GM18868 (cell line): ENCODE data around the gene LHFPL2.

Source experiments
- ATAC-seq: cut with Tn5 transposase; IDR thresholded peaks from one replicate; pipeline ENCODE4 v1.9.1; 2021; ENCODE audit warnings: mild to moderate bottlenecking, moderate library complexity; ENCODE audit not compliant: unreplicated experiment

LHFPL2 gene

GRCh38 chr5:78570646-78571045, 77.9 kb downstream of the LHFPL2 start:
- ATAC-seq, result no peak

- no peak for ATAC-seq
Observed at GRCh38 chr5:78569441-78569840, 79.1 kb downstream of the LHFPL2 start.

- no peak for ATAC-seq
Observed at GRCh38 chr5:78568676-78569075, 79.9 kb downstream of the LHFPL2 start.

- ATAC-seq, result no peak
Observed at GRCh38 chr5:78568212-78568611, 80.4 kb downstream of the LHFPL2 start.

- no peak for ATAC-seq
Observed at GRCh38 chr5:78567617-78568016, 81.0 kb downstream of the LHFPL2 start.

- ATAC-seq, result no peak
Observed at GRCh38 chr5:78566747-78567425, 81.7 kb downstream of the LHFPL2 start.

GRCh38 chr5:78565395-78565794, 83.2 kb downstream of the LHFPL2 start:
- no peak for ATAC-seq

GRCh38 chr5:78563621-78564020, 85.0 kb downstream of the LHFPL2 start:
- ATAC-seq, result no peak

- no peak for ATAC-seq
Observed at GRCh38 chr5:78562714-78563330, 85.8 kb downstream of the LHFPL2 start.

- ATAC-seq, result no peak
Observed at GRCh38 chr5:78562001-78562400, 86.6 kb downstream of the LHFPL2 start.

GRCh38 chr5:78561261-78561660, 87.3 kb downstream of the LHFPL2 start:
- ATAC-seq, result no peak

GRCh38 chr5:78560000-78560855, 88.3 kb downstream of the LHFPL2 start:
- ATAC-seq, result no peak

- ATAC-seq, result no peak
Observed at GRCh38 chr5:78557601-78558000, 91.0 kb downstream of the LHFPL2 start.

- ATAC-seq, result no peak
Observed at GRCh38 chr5:78555870-78556269, 92.7 kb downstream of the LHFPL2 start.

- no peak for ATAC-seq
Observed at GRCh38 chr5:78554670-78555069, 93.9 kb downstream of the LHFPL2 start.

GRCh38 chr5:78553580-78554353, 94.8 kb downstream of the LHFPL2 start:
- no peak for ATAC-seq

- ATAC-seq, result no peak
Observed at GRCh38 chr5:78552729-78553342, 95.7 kb downstream of the LHFPL2 start.

- no peak for ATAC-seq
Observed at GRCh38 chr5:78550891-78551290, 97.7 kb downstream of the LHFPL2 start.

GRCh38 chr5:78549043-78549442, 99.5 kb downstream of the LHFPL2 start:
- ATAC-seq, result no peak

GRCh38 chr5:78547731-78548615, 100.6 kb downstream of the LHFPL2 start:
- ATAC-seq, result no peak
